ENCODE measurements around the gene OR52I1. TPM values are rescaled to one million over a fixed set of nuclear protein-coding genes. Genes with fewer than 3 reads are reported as not detected.

The OR52I1 gene
- total RNA-seq, result not detected
- long read RNA-seq, result 0 reads

DNA sequence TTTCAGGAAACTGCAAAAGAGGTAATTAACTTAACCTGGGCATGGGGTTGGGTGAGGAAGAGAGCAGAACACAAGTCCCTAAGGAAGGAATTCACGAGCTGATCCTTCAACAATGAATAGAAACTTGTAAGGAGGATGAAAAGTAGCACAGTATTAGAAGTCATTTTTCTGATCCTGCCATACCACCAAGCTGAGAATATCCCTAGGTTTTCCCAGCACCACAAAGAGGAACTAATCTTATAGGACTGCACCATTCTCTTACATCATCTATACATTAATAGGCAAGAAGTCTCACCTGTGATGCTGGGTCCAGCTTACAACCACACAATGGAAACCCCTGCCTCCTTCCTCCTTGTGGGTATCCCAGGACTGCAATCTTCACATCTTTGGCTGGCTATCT, at the start of gene OR52I1:
Gene OR52I1 (plus strand): TSS at position 301 of the 400 bp plus-strand sequence. CDS start 0 bp downstream, at position 301.
- intact Hi-C loops (cut with DNase I), result no loop called here
- DNase-seq (ENCODE audit: low spot score), result no peak

GRCh38 chr11:4544891-4545290, 48.9 kb upstream of the OR52I1 start, which contains the start of gene OR52M1:
OR52M1 (plus strand) TSS chr11:4545191; CDS start chr11:4545191, 0 bp downstream.
- no peak for DNase-seq (ENCODE audit: low spot score)
- intact Hi-C loops (cut with DNase I), result loop anchor here (5.0 kb wide), 1 partner anchor 363 kb away; no protein-coding TSS in a partner anchor

DNA sequence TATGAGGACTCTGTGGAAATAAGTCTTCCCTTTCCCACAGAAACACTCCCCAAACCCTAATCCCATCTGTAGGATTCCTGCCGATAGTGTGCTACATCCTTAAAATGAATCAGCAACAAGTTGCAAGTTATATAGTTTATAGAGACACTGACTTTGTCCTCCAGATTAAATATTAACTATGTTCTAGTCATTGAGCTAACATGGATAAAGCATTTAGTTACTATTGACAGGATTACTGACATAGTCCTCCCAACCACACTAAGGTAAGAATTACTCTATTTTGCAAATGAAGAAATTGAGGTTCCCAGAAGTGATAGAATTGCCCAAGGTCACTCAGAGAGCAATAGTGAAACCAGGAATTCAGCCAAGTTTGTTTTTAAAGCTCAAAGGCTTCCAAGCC, 47.0 kb upstream of the OR52I1 start:
- intact Hi-C loops (cut with DNase I), result no loop called here
- DNase-seq (ENCODE audit: low spot score), result no peak

DNA sequence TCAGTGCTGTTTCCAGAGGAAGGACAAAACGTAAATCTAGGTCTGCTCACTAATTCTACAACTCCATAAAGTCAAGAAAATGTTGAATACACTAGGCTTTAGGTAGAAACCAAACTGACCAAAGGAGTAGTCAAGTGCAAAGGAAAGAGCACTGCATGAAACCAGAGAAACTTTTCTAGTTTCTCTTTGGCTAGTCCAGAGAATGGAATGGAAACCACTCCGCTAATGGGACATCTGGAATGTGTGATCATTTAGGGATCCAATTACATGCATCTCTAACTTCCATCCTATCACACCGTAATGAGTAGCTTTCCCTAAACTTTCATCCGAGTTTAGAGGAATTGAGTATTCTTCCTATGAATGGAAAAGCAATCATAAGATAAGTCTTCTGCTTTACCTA, 46.4 kb upstream of the OR52I1 start:
- intact Hi-C loops (cut with DNase I), result no loop called here
- DNase-seq (ENCODE audit: low spot score), result no peak

GRCh38 chr11:4551346-4551979, 42.4 kb upstream of the OR52I1 start:
- intact Hi-C loops (cut with DNase I), result no loop called here
- DNase-seq (ENCODE audit: low spot score), result no peak

- DNase-seq (ENCODE audit: low spot score), result no peak
- intact Hi-C loops (cut with DNase I), result no loop called here
Observed at GRCh38 chr11:4559527-4560440, 34.1 kb upstream of the OR52I1 start.

DNA sequence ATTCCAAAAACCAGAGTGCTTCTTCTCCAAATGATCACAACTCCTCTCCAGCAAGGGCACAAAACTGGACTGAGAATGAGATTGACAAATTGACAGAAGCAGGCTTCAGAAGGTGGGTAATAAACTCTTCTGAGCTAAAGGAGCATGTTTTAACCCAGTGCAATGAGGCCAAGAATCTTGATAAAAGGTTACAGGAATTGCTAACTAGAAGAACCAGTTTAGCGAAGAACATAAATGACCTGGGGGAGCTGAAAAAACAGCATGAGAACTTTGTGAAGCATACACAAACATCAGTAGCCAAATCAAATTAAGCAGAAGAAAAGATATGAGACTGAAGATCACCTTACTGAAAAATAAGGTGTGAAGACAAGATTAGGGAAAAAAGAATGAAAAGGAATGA, 33.4 kb upstream of the OR52I1 start:
- DNase-seq (ENCODE audit: low spot score), result no peak
- intact Hi-C loops (cut with DNase I), result no loop called here

GRCh38 chr11:4565371-4565770, 28.5 kb upstream of the OR52I1 start:
- DNase-seq (ENCODE audit: low spot score), result no peak
- intact Hi-C loops (cut with DNase I), result no loop called here

DNA sequence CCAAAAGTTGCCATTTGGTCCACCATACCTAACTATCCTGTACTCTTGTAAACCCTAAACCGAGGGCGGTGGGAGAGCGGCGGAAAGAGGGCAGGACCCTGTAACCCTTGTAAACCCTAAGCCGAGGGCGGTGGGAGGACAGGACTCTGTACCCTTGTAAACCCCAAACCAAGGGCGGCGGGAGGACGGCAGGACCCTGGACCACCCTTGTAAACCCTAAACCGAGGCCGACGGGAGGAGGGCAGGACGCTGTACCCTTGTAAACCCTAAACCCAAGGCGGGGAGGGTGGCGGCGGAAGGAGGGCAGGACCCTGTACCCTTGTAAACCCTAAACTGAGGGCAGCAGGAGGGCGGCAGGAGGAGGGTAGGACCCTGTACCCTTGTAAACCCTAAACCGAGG, 24.8 kb upstream of the OR52I1 start:
- DNase-seq (ENCODE audit: low spot score), result no peak
- intact Hi-C loops (cut with DNase I), result no loop called here

- intact Hi-C loops (cut with DNase I), result no loop called here
- DNase-seq (ENCODE audit: low spot score), result no peak
Observed at GRCh38 chr11:4576880-4577279, 17.0 kb upstream of the OR52I1 start.

DNA sequence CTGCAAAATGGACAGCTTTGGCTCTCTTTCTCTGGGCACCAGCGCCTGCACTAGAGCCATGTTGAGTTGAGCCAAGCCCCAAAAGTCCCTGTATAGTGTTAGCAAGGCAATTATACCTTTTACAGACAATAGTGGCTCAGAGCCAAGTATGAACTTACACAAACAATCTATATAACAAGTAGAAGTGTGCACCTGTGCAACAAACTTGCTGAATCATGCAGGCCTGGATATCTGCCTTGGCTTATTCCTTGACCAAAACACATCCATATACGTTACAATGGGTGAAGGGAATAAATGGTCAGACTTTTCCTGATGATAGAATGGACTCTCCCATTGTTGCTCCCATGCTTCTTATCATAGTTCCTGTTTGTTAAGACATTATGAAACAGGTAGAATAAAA, 16.1 kb upstream of the OR52I1 start:
- DNase-seq (ENCODE audit: low spot score), result no peak
- intact Hi-C loops (cut with DNase I), result no loop called here

GRCh38 chr11:4578624-4579023, 15.2 kb upstream of the OR52I1 start:
- DNase-seq (ENCODE audit: low spot score), result no peak
- intact Hi-C loops (cut with DNase I), result no loop called here

- DNase-seq (ENCODE audit: low spot score), result no peak
- intact Hi-C loops (cut with DNase I), result no loop called here
Observed at GRCh38 chr11:4580124-4580523, 13.7 kb upstream of the OR52I1 start.

- intact Hi-C loops (cut with DNase I), result no loop called here
- DNase-seq (ENCODE audit: low spot score), result no peak
Observed at GRCh38 chr11:4581443-4581842, 12.4 kb upstream of the OR52I1 start, which contains the start of gene OR52I2. OR52I2 (plus strand) TSS chr11:4581743.

- no peak for DNase-seq (ENCODE audit: low spot score)
- intact Hi-C loops (cut with DNase I), result no loop called here
Observed at GRCh38 chr11:4589017-4589416, 4.8 kb upstream of the OR52I1 start.

DNA sequence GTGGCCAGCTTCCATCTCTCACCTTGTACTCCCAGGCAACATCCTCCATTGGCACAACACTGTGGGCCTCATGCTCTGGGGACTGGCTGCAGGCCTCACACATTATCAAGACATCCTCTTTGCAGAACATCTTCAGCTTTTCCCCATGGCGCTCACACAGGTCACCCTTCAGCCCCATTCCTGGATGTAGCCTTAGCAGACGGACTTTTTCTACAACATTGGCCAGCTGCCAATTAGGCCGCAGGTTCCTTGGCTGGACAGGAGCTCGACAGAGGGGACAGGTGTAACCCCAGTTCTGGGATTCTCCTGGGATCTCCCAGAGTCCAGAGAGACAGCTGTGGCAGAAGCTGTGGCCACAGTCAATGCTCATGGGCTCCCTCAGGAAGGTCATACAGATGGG, 11.2 kb downstream of the OR52I1 start:
- intact Hi-C loops (cut with DNase I), result no loop called here
- no peak for DNase-seq (ENCODE audit: low spot score)

GRCh38 chr11:4606231-4607015, 12.6 kb downstream of the OR52I1 start:
- DNase-seq (ENCODE audit: low spot score), result no peak
- intact Hi-C loops (cut with DNase I), result no loop called here

GRCh38 chr11:4607096-4607495, 13.3 kb downstream of the OR52I1 start:
- no peak for DNase-seq (ENCODE audit: low spot score)
- intact Hi-C loops (cut with DNase I), result no loop called here

- intact Hi-C loops (cut with DNase I), result no loop called here
- DNase-seq (ENCODE audit: low spot score), result peak; percentile 99
Observed at GRCh38 chr11:4607781-4608666, 14.2 kb downstream of the OR52I1 start, which contains the start of gene TRIM68. TRIM68 (minus strand) TSS chr11:4608231; CDS start chr11:4605504, 2,727 bp downstream.

All from cardiac septum (tissue), 1 donor.